Heart right ventricle (tissue), 16 donors: ENCODE measurements around the gene PRKCQ. TPM values are rescaled to one million over a fixed set of nuclear protein-coding genes. Genes with fewer than 3 reads are reported as not detected.

ENCODE experiments used
- ATAC-seq, 8 donors: fragments of 200-7000 bp; cut with Tn5 transposase; one replicate each; pipeline ENCODE4 v1.9.1; 2020; ENCODE audit warnings: mild to moderate bottlenecking in 8 of 8, moderate library complexity in 8 of 8, moderate number of reproducible peaks in 1 of 8
- DNase-seq, 2 donors: peaks; one replicate each; pipeline ENCODE4 v3.0.0-alpha.2; 2020
- H3K27ac ChIP-seq, 10 donors: fragments of 200-600 bp; sonication (generic) in 2 of 10; one replicate each; pipeline versions ENCODE4 v1.5.0 to v1.8.0; 2020 to 2022; ENCODE audit warnings: mild to moderate bottlenecking in 3 of 10
- H3K27me3 ChIP-seq, 7 donors: fragments of 200-600 bp; one replicate each; pipeline ENCODE4 v1.8.0; 2021 to 2022; ENCODE audit warnings: mild to moderate bottlenecking in 2 of 7
- H3K36me3 ChIP-seq, 9 donors: fragments of 200-600 bp; sonication (generic) in 1 of 9; one replicate each; pipeline versions ENCODE4 v1.5.0 to v1.8.0; 2020 to 2022; ENCODE audit warnings: mild to moderate bottlenecking in 2 of 9
- H3K4me1 ChIP-seq, 9 donors: fragments of 200-600 bp; sonication (generic) in 1 of 9; one replicate each; pipeline versions ENCODE4 v1.5.0 to v1.8.0; 2020 to 2022; ENCODE audit warnings: mild to moderate bottlenecking in 4 of 9
- H3K4me3 ChIP-seq, 10 donors: fragments of 200-600 bp; sonication (generic) in 2 of 10; one replicate each; pipeline versions ENCODE4 v1.5.0 to v1.8.0; 2020 to 2022; ENCODE audit warnings: mild to moderate bottlenecking in 7 of 10, moderate library complexity in 2 of 10
- H3K9me3 ChIP-seq, 11 donors: fragments of 200-600 bp in 10 of 11; sonication (generic) in 2 of 11; one replicate each; pipeline versions ENCODE4 v1.5.0 to v1.8.0; 2013 to 2022; ENCODE audit warnings: mild to moderate bottlenecking in 2 of 11, control low read depth in 1 of 11, moderate library complexity in 1 of 11
- CTCF ChIP-seq, 9 donors: fragments of 200-600 bp; sonication (generic) in 2 of 9; IDR thresholded peaks; one replicate each; pipeline versions ENCODE4 v1.5.0 to v1.8.0; 2021 to 2022; ENCODE audit warnings: antibody characterized with exemption in 9 of 9, mild to moderate bottlenecking in 5 of 9, moderate library complexity in 1 of 9
- WGBS, 2 donors: extraction: QIAGEN DNeasy Blood & Tissue Kit; methylation state at CpG; one replicate each; pipeline ENCODE4 v1.1.7; 2013; ENCODE audit warnings: inconsistent platforms in 1 of 2; 5-methylcytosine and 5-hydroxymethylcytosine counted together
- intact Hi-C, 10 donors: fragments of 100-400 bp; cut with DNase I; formaldehyde crosslinking; loops; one replicate each; pipeline versions ENCODE4 v1.11.1 to v1.14.2; 2022
- polyA plus RNA-seq, 2 donors: library from polyadenylated mRNA; stranded (reverse); fragments of 200-250 nt; gene quantifications; one replicate each; pipeline ENCODE4 v1.2.3, GENCODE V29; 2013
- total RNA-seq, 10 donors: library from RNA; stranded (reverse); fragmentation: NEBNext Ultra II Directional in 3 of 10; extraction: Animal tissue kit (Norgen Biotek cat#: 25700) in 3 of 10; gene quantifications; one replicate each; pipeline versions ENCODE4 v1.2.1 to v1.2.4, GENCODE V29; 2021 to 2023
- donor health status: Arrhythmogenic right ventricular cardiomyopathy.
- donor health status: ischemic (EF 13 %, LVEDD 7.1; RV severe dilation, severe dysfunction).
- donor health status: healthy with polysubstance abuse.
- donor health status: DM: no; HTN: yes; CAD: no.
- donor health status: DM: no; HTN: no; CAD: no.
- donor health status: ischemic (EF 25% LVEDD 6.9; RV normal size, moderate dysfunction).
- donor health status: ischemic (EF 25% LVEDD 5.7; RV mildly dilated, moderate dysfunction).
- donor health status: healthy.
- donor health status: DM: yes; HTN: yes; CAD: no.
- donor health status: Ischemic cardiomyopathy.
- donor health status: ischemic (EF 35%, LVEDD 5.7; RV mildly dilated, moderate dysfunction).
- donor health status: nonischemic (EF 11% LVEDD 7.7; RV severe dilation, severe dysfunction).
- donor health status: DM: yes; HTN: yes; CAD: no.
- donor health status: PGD.
- donor health status: ischemic (EF 29% LVEDD 5.4; RV normal size, mild dysfunction).
- donor health status: nonischemic (EF 23%, LVEDD 6.1; RV moderate dilation, normal function).

The PRKCQ gene
- total and polyA plus RNA-seq, 12 donors: 0.04 to 2.0 (median 0.27) TPM; not detected in 2

- Histone ChIP-seq H3K4me3 (no peak overlapping the region), H3K9me3 (no peaks in the 10 kb centered on the region), H3K27me3 (peaks cover 0 to 7% (median 2%) of the 10 kb centered on the region in 7 donors), H3K4me1 (no peaks in the 10 kb centered on the region), H3K27ac (no peak overlapping the region), H3K36me3 (no peaks in the 10 kb centered on the region)
- intact Hi-C loops: no loop called here
- 60 to 61% methylated on average over 1 of the region's 1 CpG for WGBS, 2 donors
- no peak for TF ChIP-seq CTCF (IDR thresholded peaks at IDR 0.05)
- ATAC-seq (no peak), DNase-seq (no peak)
These were observed 75.8 kb downstream of the PRKCQ start for GRCh38 chr10:6504296-6504695.

- Histone ChIP-seq H3K4me1 (peaks cover 0 to 9% (median 0%) of the 10 kb centered on the region in 9 donors), H3K4me3 (no peak overlapping the region), H3K36me3 (no peaks in the 10 kb centered on the region), H3K9me3 (no peaks in the 10 kb centered on the region), H3K27ac (no peak overlapping the region), H3K27me3 (peaks cover 0 to 12% (median 7%) of the 10 kb centered on the region in 7 donors)
- ATAC-seq (no peak), DNase-seq (no peak)
- no peak for TF ChIP-seq CTCF (IDR thresholded peaks at IDR 0.05)
- intact Hi-C loops: no loop called here
These were observed 76.9 kb downstream of the PRKCQ start for GRCh38 chr10:6503171-6503570.

- intact Hi-C loops: no loop called here
- H3K27ac ChIP-seq: no peak overlapping the region
- H3K36me3 ChIP-seq: no peaks in the 10 kb centered on the region
- peaks cover 0 to 15% (median 8%) of the 10 kb centered on the region in 7 donors for H3K27me3 ChIP-seq
- H3K9me3 ChIP-seq: no peaks in the 10 kb centered on the region
- no peak for TF ChIP-seq CTCF (IDR thresholded peaks at IDR 0.05)
- DNase-seq (no peak), ATAC-seq (no peak)
- WGBS, 2 donors: 61 to 66% methylated on average over 4 of the region's 4 CpGs
- H3K4me3 ChIP-seq: no peak overlapping the region
- peaks cover 0 to 11% (median 0%) of the 10 kb centered on the region in 9 donors for H3K4me1 ChIP-seq
These were observed 78.1 kb downstream of the PRKCQ start for GRCh38 chr10:6501931-6502330.

- H3K27ac ChIP-seq: no peak overlapping the region
- intact Hi-C loops: no loop called here
These were observed 80.1 kb downstream of the PRKCQ start for GRCh38 chr10:6499974-6500373.

More at GRCh38 chr10:6499974-6500373, 80.1 kb downstream of the PRKCQ start:
- DNase-seq: no peak
- no peak for ATAC-seq
- peaks cover 0 to 19% (median 0%) of the 10 kb centered on the region in 9 donors for H3K4me1 ChIP-seq
- TF ChIP-seq CTCF (IDR thresholded peaks at IDR 0.05): no peak
- no peak overlapping the region for H3K4me3 ChIP-seq
- H3K27me3 ChIP-seq: peaks cover 0 to 31% (median 9%) of the 10 kb centered on the region in 7 donors
- H3K36me3 ChIP-seq: no peaks in the 10 kb centered on the region
- H3K9me3 ChIP-seq: no peaks in the 10 kb centered on the region
